Tibial artery (tissue), 4 donors: ENCODE measurements around the gene LRBA.
A peak's percentile ranks its signal among the peaks of the same experiment; 100 is the strongest.

Source experiments
- DNase-seq, 2 donors: peaks; one replicate each; pipeline ENCODE4 v3.0.0-alpha.2; 2019
- H3K27ac ChIP-seq, 2 donors: fragments of 200-600 bp; sonication (generic) in 1 of 2; 1 replicate in 1 of 2; 2 replicates in 1 of 2; pipeline ENCODE4 v1.5.1; 2018 to 2019; ENCODE audit warnings: mild to moderate bottlenecking in 1 of 2
- H3K27me3 ChIP-seq, 2 donors: fragments of 200-600 bp; sonication (generic) in 1 of 2; one replicate each; pipeline versions ENCODE4 v1.5.1 to v1.6.0; 2016 to 2019
- H3K36me3 ChIP-seq, 3 donors: fragments of 200-600 bp; sonication (generic) in 2 of 3; one replicate each; pipeline ENCODE4 v1.5.1; 2016 to 2019; ENCODE audit warnings: mild to moderate bottlenecking in 2 of 3
- H3K4me1 ChIP-seq, 4 donors: fragments of 200-600 bp; sonication (generic) in 2 of 4; 1 replicate in 3 of 4; 2 replicates in 1 of 4; pipeline ENCODE4 v1.5.1; 2016 to 2019
- H3K4me3 ChIP-seq, 2 donors: fragments of 200-600 bp; sonication (generic) in 1 of 2; 1 replicate in 1 of 2; 2 replicates in 1 of 2; pipeline ENCODE4 v1.5.1; 2018 to 2019; ENCODE audit warnings: mild to moderate bottlenecking in 2 of 2
- H3K9me3 ChIP-seq, 3 donors: fragments of 200-600 bp; sonication (generic) in 1 of 3; one replicate each; pipeline ENCODE4 v1.5.1; 2016 to 2019
- intact Hi-C: fragments of 100-400 bp; cut with DNase I; formaldehyde crosslinking; loops from one replicate; pipeline ENCODE4 v1.15.0; 2023; ENCODE audit warnings: low total_unique reads
- TF ChIP-seq, protein P1 (sequence below), 2 experiments: fragments of 200-600 bp in 1 of 2; fragments of 450-650 bp in 1 of 2; IDR thresholded peaks; one replicate each; pipeline ENCODE4 v1.5.1; 2017 to 2019; ENCODE audit warnings: antibody characterized with exemption in 2 of 2, mild to moderate bottlenecking in 1 of 2, moderate library complexity in 1 of 2

The LRBA gene

DNA sequence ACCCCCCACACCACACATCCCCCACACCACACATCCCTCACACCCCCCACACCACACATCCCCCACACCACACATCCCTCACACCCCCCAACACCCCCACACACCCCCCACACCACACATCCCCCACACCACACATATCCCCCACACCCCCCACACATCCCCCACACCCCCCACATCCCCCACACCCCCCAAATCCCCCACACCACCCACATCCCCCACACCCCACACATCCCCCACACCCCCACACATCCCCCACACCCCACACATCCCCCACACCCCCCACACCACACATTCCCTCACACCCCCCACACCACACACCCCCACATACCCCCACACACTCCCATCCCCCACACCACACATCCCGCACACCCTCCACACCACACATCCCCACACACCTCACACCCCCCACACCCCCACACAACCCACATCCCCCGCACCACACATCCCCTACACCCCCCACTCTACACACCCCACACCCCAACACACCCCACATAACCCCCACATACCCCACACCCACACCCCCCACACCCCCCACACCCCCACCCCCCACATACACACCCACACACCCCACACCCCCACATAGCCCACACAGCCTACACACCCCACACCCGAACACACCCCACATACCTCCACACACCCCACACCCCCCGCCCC is 764.0 kb downstream of the LRBA start:
- Histone ChIP-seq H3K9me3 (no peaks in the 10 kb centered on the region), H3K27me3 (no peaks in the 10 kb centered on the region), H3K36me3 (peaks cover 13 to 55% (median 27%) of the 10 kb centered on the region in 3 donors), H3K4me3 (no peak overlapping the region), H3K27ac (no peak overlapping the region), H3K4me1 (no peaks in the 10 kb centered on the region)
- DNase-seq: no peak
- TF ChIP-seq, protein P1, sequence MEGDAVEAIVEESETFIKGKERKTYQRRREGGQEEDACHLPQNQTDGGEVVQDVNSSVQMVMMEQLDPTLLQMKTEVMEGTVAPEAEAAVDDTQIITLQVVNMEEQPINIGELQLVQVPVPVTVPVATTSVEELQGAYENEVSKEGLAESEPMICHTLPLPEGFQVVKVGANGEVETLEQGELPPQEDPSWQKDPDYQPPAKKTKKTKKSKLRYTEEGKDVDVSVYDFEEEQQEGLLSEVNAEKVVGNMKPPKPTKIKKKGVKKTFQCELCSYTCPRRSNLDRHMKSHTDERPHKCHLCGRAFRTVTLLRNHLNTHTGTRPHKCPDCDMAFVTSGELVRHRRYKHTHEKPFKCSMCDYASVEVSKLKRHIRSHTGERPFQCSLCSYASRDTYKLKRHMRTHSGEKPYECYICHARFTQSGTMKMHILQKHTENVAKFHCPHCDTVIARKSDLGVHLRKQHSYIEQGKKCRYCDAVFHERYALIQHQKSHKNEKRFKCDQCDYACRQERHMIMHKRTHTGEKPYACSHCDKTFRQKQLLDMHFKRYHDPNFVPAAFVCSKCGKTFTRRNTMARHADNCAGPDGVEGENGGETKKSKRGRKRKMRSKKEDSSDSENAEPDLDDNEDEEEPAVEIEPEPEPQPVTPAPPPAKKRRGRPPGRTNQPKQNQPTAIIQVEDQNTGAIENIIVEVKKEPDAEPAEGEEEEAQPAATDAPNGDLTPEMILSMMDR (IDR thresholded peaks at IDR 0.05): no peak
- intact Hi-C loops: no loop called here

DNA sequence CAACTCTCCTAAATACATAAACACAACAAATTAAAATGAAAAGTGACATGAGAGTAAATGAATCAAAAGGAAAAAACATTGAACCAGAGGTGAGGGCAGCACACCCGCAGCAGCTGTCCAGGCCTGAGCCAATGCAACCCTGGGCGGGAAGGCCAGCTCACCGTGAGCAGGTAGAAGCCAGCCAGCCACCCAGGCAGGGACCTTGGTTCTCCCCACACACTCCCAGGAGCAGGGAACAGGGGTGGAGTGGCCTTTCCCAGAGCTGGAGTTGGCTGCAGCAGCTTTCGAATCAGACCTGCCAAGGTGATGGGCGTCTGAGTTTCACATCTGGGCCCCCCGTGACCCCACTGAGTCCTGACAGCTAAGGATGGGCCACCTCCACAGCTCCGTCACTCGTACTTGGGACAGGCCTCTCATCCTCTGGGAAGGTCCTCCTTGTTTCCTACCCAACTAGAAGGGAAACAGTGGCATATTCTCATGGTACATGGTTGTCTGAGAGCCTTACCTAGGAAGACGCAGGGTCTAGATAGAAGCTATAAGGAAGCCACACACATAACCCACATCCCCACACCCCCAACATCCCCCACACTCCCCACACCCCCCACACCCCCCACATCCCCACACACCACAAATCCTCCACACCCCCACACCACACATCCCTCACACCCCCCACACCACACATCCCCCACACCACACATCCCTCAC is 764.6 kb downstream of the LRBA start:
- no peak overlapping the region for H3K27ac ChIP-seq
- peaks cover 13 to 48% (median 24%) of the 10 kb centered on the region in 3 donors for H3K36me3 ChIP-seq
- no peaks in the 10 kb centered on the region for H3K27me3 ChIP-seq
- no peaks in the 10 kb centered on the region for H3K4me1 ChIP-seq
- H3K4me3 ChIP-seq: no peak overlapping the region
- intact Hi-C loops: no loop called here
- no peaks in the 10 kb centered on the region for H3K9me3 ChIP-seq
- TF ChIP-seq, protein P1 (IDR thresholded peaks at IDR 0.05): no peak
- DNase-seq: no peak

DNA sequence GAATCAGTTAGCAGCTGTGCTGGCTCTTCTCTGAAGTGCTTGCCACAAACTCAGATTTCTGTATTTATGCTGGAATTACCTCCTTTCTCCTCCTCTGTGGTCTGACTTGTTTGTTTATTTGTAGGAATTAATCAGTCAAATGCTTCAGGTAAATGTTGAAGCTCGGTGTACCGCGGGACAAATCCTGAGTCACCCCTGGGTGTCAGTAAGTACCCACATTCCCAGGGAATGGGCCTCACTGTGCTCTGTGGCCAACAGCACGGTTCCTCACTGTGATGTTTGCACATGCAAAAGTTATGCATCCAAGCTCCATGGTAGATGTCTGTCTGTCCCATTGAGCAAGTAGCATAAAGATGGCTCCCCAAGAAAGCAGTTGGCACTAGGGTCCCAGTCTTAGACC is 766.9 kb downstream of the LRBA start:
- H3K4me3 ChIP-seq: no peak overlapping the region
- DNase-seq: no peak
- H3K36me3 ChIP-seq: peaks cover 4 to 30% (median 18%) of the 10 kb centered on the region in 3 donors
- TF ChIP-seq, protein P1 (IDR thresholded peaks at IDR 0.05): no peak
- no peaks in the 10 kb centered on the region for H3K9me3 ChIP-seq
- intact Hi-C loops: loop anchor here (5.0 kb wide), 1 partner anchor 251 kb away; no protein-coding TSS in a partner anchor
- no peak overlapping the region for H3K27ac ChIP-seq
- H3K27me3 ChIP-seq: no peaks in the 10 kb centered on the region
- peaks cover 0 to 13% (median 2%) of the 10 kb centered on the region in 4 donors for H3K4me1 ChIP-seq

DNA sequence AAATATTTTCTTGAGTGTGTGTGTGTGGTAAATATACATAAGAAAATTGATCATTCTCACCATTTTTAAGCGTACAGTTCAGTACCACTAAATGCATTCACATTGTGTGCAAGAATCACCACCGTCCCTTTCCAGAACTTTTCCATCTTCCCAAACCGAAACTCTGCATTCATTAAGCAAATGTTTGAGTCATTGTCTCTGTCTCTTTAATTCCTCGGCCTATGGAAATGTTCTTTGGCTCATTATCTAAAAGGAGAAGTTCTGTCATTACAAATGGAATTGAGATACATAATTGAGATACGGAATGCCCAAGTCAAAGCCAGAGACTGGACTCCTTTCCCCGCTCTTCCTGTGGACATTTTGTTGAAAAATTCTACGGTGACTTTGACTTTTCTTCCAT is 767.9 kb downstream of the LRBA start:
- Histone ChIP-seq H3K9me3 (no peaks in the 10 kb centered on the region), H3K27me3 (no peaks in the 10 kb centered on the region), H3K27ac (no peak overlapping the region), H3K36me3 (peaks cover 4 to 22% (median 18%) of the 10 kb centered on the region in 3 donors), H3K4me3 (no peak overlapping the region), H3K4me1 (peaks cover 0 to 13% (median 2%) of the 10 kb centered on the region in 4 donors)
- intact Hi-C loops: loop anchor here (5.0 kb wide), 1 partner anchor 250 kb away; no protein-coding TSS in a partner anchor
- no peak for DNase-seq
- TF ChIP-seq, protein P1 (IDR thresholded peaks at IDR 0.05): no peak

DNA sequence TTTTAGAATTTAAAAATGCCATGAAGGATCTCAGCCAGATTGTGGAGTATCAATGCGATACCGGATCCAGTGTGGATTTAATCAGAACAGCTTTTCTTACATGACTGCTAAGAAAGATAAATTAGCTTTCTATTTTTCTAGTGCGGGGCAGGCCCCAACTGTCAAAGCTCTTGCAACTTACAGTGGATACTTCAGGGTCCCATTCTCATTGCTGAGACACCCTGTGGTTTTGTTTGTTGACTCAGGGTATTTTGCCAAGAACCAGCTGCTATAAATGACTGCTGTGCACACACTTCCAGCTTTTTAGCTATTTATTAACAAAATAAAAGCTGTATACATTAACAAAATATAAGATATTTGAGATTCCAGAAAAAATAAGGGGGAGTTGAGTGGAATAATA is 770.5 kb downstream of the LRBA start:
- DNase-seq: no peak
- Histone ChIP-seq H3K4me3 (no peak overlapping the region), H3K27me3 (no peaks in the 10 kb centered on the region), H3K9me3 (no peaks in the 10 kb centered on the region), H3K27ac (peak overlapping the region; percentile 17 to 28), H3K4me1 (peaks cover 0 to 13% (median 2%) of the 10 kb centered on the region in 4 donors), H3K36me3 (peaks cover 4 to 18% (median 14%) of the 10 kb centered on the region in 3 donors)
- TF ChIP-seq, protein P1 (IDR thresholded peaks at IDR 0.05): no peak
- intact Hi-C loops: no loop called here
